Skeletal muscle cell (primary cell): Measurements from ENCODE around the gene PAX5.

Source experiments
- DNase-seq: peaks from one replicate; pipeline ENCODE4 v3.0.0-alpha.2; 2010; ENCODE audit warnings: low read depth
- H3K4me3 ChIP-seq: 2 replicates; pipeline ENCODE4 v1.5.1; 2011; ENCODE audit warnings: low read depth, mild to moderate bottlenecking, control low read depth, low read length, moderate library complexity

PAX5 gene

GRCh38 chr9:36993933-36994764, 39.9 kb downstream of the PAX5 start:
- DNase-seq: no peak
- H3K4me3 ChIP-seq: no peak overlapping the region

GRCh38 chr9:36992501-36993316, 41.4 kb downstream of the PAX5 start:
- DNase-seq: no peak
- H3K4me3 ChIP-seq: no peak overlapping the region

GRCh38 chr9:36991516-36992134, 42.4 kb downstream of the PAX5 start:
- no peak for DNase-seq
- no peak overlapping the region for H3K4me3 ChIP-seq

- DNase-seq: no peak
- no peak overlapping the region for H3K4me3 ChIP-seq
Observed at GRCh38 chr9:36988848-36989247, 45.2 kb downstream of the PAX5 start.

GRCh38 chr9:36987891-36988290, 46.2 kb downstream of the PAX5 start:
- no peak for DNase-seq
- no peak overlapping the region for H3K4me3 ChIP-seq

- DNase-seq: no peak
- H3K4me3 ChIP-seq: no peak overlapping the region
Observed at GRCh38 chr9:36987409-36987808, 46.7 kb downstream of the PAX5 start.

GRCh38 chr9:36986468-36987408, 47.3 kb downstream of the PAX5 start:
- no peak overlapping the region for H3K4me3 ChIP-seq
- no peak for DNase-seq

GRCh38 chr9:36985769-36986467, 48.1 kb downstream of the PAX5 start:
- no peak overlapping the region for H3K4me3 ChIP-seq
- no peak for DNase-seq

- no peak overlapping the region for H3K4me3 ChIP-seq
- DNase-seq: no peak
Observed at GRCh38 chr9:36985061-36985768, 48.9 kb downstream of the PAX5 start.

GRCh38 chr9:36980148-36980974, 53.7 kb downstream of the PAX5 start:
- no peak overlapping the region for H3K4me3 ChIP-seq
- DNase-seq: no peak

- no peak for DNase-seq
- no peak overlapping the region for H3K4me3 ChIP-seq
Observed at GRCh38 chr9:36976371-36977030, 57.6 kb downstream of the PAX5 start.

GRCh38 chr9:36974731-36975130, 59.3 kb downstream of the PAX5 start:
- no peak overlapping the region for H3K4me3 ChIP-seq
- DNase-seq: no peak

- H3K4me3 ChIP-seq: no peak overlapping the region
- no peak for DNase-seq
Observed at GRCh38 chr9:36971935-36972488, 62.1 kb downstream of the PAX5 start.

GRCh38 chr9:36970007-36970888, 63.8 kb downstream of the PAX5 start:
- no peak for DNase-seq
- no peak overlapping the region for H3K4me3 ChIP-seq

GRCh38 chr9:36969216-36969771, 64.8 kb downstream of the PAX5 start:
- no peak overlapping the region for H3K4me3 ChIP-seq
- DNase-seq: no peak
